Gastroesophageal sphincter (tissue), 3 donors: ENCODE results near the gene MLLT3.

ENCODE experiments used
- CTCF ChIP-seq, 4 experiments: fragments of 200-600 bp in 2 of 4; fragments of 450-650 bp in 2 of 4; sonication (generic) in 1 of 4; IDR thresholded peaks; one replicate each; pipeline ENCODE4 v1.5.1; 2017 to 2019; ENCODE audit warnings: antibody characterized with exemption in 4 of 4, mild to moderate bottlenecking in 2 of 4, moderate library complexity in 2 of 4
- POLR2A ChIP-seq, 2 donors: fragments of 450-650 bp; IDR thresholded peaks; one replicate each; pipeline ENCODE4 v1.6.1; 2017; ENCODE audit warnings: antibody characterized with exemption in 2 of 2, mild to moderate bottlenecking in 2 of 2, moderate library complexity in 1 of 2
- POLR2AphosphoS5 ChIP-seq: sonication (generic); formaldehyde crosslinking; IDR thresholded peaks from one replicate; pipeline ENCODE4 v1.6.1; 2017; ENCODE audit warnings: antibody characterized with exemption

- TF ChIP-seq CTCF (IDR thresholded peaks at IDR 0.05): no peak
- TF ChIP-seq POLR2A (IDR thresholded peaks at IDR 0.05): no peak
- TF ChIP-seq POLR2AphosphoS5: no peak
Observed at GRCh38 chr9:20480249-20480648, 142.1 kb downstream of the MLLT3 start.
